Caco-2 (cell line): ENCODE results near the gene MIEF2. TPM values are rescaled to one million over a fixed set of nuclear protein-coding genes. Genes with fewer than 3 reads are reported as not detected.
"Not testable (repeated sequence)": the region's sequence is repeated elsewhere in the genome, so short reads cannot be mapped to it uniquely, and the experiment has no call there.

Experiments used
- Bru-seq: library from RNA; stranded (reverse); fragments of 400-500 nt; gene quantifications from one replicate; lab custom pipeline; 2021; lab: Mats Ljungman, UMichigan
- BruChase-seq, 2 experiments: library from RNA; stranded (reverse); fragments of 400-500 nt; gene quantifications; one replicate each; lab custom pipeline; 2021; lab: Mats Ljungman, UMichigan
- BruUV-seq: library from RNA; stranded (reverse); fragments of 400-500 nt; replicated peaks from 2 replicates; lab custom pipeline; 2021; lab: Mats Ljungman, UMichigan
- CTCF ChIA-PET: fragments of 300-600 bp; sonication (Branson Sonifier 250); formaldehyde crosslinking; loops from one replicate; lab custom pipeline; 2022; ENCODE audit warnings: antibody characterized with exemption; lab: Charles Lee
- POLR2A ChIA-PET: fragments of 300-600 bp; sonication (Branson Sonifier 250); formaldehyde crosslinking; loops from one replicate; lab custom pipeline; 2022; ENCODE audit warnings: antibody characterized with exemption; lab: Charles Lee
- DNase-seq, 2 experiments: peaks; one replicate each; pipeline versions ENCODE4 v3.0.0 to v3.0.0-alpha.2; 2020 to 2022
- H3K27me3 ChIP-seq: replicated peaks from 2 replicates; pipeline ENCODE4 v1.6.0; 2011; ENCODE audit warnings: low read length; ENCODE audit not compliant: control insufficient read depth, insufficient read depth
- H3K36me3 ChIP-seq: 2 replicates; pipeline ENCODE4 v1.5.1; 2011; ENCODE audit warnings: low read length; ENCODE audit not compliant: control insufficient read depth, insufficient read depth
- H3K4me1 ChIP-seq: fragments of 250-450 bp; sonication (Bioruptor Pico); 2 replicates; pipeline ENCODE4 v1.5.1; 2020; ENCODE audit warnings: mild to moderate bottlenecking
- H3K4me3 ChIP-seq: 2 replicates; pipeline ENCODE4 v1.5.1; 2011; ENCODE audit warnings: low read depth, mild to moderate bottlenecking, control low read depth, low read length
- H3K9me3 ChIP-seq: fragments of 250-450 bp; sonication (Bioruptor Pico); 2 replicates; pipeline ENCODE4 v1.5.1; 2020; ENCODE audit warnings: mild to moderate bottlenecking, moderate library complexity
- H3K27ac Mint-ChIP-seq: one replicate; pipeline ENCODE4 v1.8.0; 2022; ENCODE audit warnings: mixed read lengths; ENCODE audit not compliant: unreplicated experiment
- H3K27me3 Mint-ChIP-seq: one replicate; pipeline ENCODE4 v1.8.0; 2022; ENCODE audit warnings: mixed read lengths; ENCODE audit not compliant: insufficient read depth, unreplicated experiment
- H3K36me3 Mint-ChIP-seq: one replicate; pipeline ENCODE4 v1.8.0; 2022; ENCODE audit warnings: mild to moderate bottlenecking, mixed read lengths; ENCODE audit not compliant: insufficient read depth, unreplicated experiment
- H3K4me1 Mint-ChIP-seq: one replicate; pipeline ENCODE4 v1.8.0; 2022; ENCODE audit warnings: low read depth, mixed read lengths; ENCODE audit not compliant: unreplicated experiment
- H3K4me3 Mint-ChIP-seq: one replicate; pipeline ENCODE4 v1.8.0; 2022; ENCODE audit warnings: mild to moderate bottlenecking, moderate library complexity, mixed read lengths; ENCODE audit not compliant: unreplicated experiment
- H3K9me3 Mint-ChIP-seq: one replicate; pipeline ENCODE4 v1.8.0; 2022; ENCODE audit warnings: mixed read lengths; ENCODE audit not compliant: unreplicated experiment
- intact Hi-C: fragments of 100-400 bp; cut with micrococcal nuclease; formaldehyde crosslinking; loops from one replicate; pipeline ENCODE4 v1.10.0; 2022; ENCODE audit not compliant: unreplicated experiment
- long read RNA-seq: library from polyadenylated mRNA; stranded (forward); transcript quantifications from one replicate; pipeline ENCODE4 v2.0.0, GENCODE V29; 2022
- total RNA-seq: library from RNA; stranded (reverse); gene quantifications from 2 replicates; pipeline ENCODE4 v1.2.3, GENCODE V29; 2022
- TF ChIP-seq, protein P1 (sequence below), 2 experiments: fragments of 200-600 bp in 1 of 2; IDR thresholded peaks; 1 replicate in 1 of 2; 2 replicates in 1 of 2; pipeline versions ENCODE4 v1.5.1 to v1.8.0; 2011 to 2022; ENCODE audit warnings: antibody characterized with exemption in 1 of 2, control low read depth in 1 of 2, inconsistent platforms in 1 of 2, low read depth in 1 of 2, low read length in 1 of 2, mild to moderate bottlenecking in 1 of 2, moderate library complexity in 1 of 2; ENCODE audit not compliant: insufficient read depth in 1 of 2, severe bottlenecking in 1 of 2, unreplicated experiment in 1 of 2

MIEF2 gene, protein sequence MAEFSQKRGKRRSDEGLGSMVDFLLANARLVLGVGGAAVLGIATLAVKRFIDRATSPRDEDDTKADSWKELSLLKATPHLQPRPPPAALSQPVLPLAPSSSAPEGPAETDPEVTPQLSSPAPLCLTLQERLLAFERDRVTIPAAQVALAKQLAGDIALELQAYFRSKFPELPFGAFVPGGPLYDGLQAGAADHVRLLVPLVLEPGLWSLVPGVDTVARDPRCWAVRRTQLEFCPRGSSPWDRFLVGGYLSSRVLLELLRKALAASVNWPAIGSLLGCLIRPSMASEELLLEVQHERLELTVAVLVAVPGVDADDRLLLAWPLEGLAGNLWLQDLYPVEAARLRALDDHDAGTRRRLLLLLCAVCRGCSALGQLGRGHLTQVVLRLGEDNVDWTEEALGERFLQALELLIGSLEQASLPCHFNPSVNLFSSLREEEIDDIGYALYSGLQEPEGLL
- 22.3 and 22.8 TPM in 2 replicates for total RNA-seq
- Bru-seq, nascent RNA = percentile 63 among the genes with signal in this experiment
- BruChase-seq, experiment 1, labeled RNA remaining after a 2-hour chase = percentile 72 among the genes with signal in this experiment
- percentile 58 among the genes with signal in this experiment for BruChase-seq, experiment 2, labeled RNA remaining after a 6-hour chase
- long read RNA-seq, transcript MIEF2-201 (4 exons, 3,364 nt) = major isoform, 27 of 39 reads
- long read RNA-seq, partial matches to known transcripts = 0 of 39 reads
- long read RNA-seq, other reads (novel, unspliced or antisense) = 8 of 39 reads

DNA sequence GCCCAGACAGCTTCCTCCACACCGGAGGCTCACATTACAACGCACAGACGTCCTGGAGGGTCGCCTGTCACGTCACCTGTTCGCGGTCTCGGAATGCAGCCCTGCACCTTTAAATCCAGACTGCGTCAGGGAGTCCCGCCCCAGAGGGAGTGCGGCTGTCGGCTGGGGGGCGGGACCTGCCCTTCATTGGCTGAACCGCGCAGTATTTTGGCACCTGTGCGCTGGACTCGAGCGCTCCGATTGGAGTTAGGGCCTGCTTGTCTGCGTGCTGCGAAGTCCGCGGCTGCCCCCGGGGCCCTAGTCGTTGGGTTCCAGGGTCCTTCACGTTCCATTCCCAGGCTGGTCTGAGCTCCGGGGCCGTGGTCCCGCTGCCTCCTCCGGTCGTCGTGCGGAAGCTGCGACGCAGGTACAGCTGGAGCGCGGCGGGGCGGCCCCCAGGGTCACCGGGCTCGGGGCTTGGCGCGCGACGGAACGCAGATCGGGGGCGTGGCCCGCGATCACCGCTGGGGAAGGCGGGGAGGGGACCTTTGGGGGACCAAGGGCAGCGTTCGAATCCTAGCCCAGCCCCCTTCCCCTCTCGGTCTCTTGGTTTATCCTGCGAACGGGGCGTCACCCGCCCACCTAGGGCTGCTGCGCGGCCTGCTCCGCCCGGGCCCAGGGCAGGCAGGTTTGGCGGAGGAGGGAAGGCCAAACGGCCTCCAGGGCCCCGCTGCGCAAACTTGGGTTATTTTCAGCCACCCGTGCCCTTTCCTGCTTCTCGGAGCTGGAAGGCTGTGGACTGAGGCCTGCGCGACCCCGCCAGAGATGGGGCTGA, at the start of gene MIEF2:
Gene MIEF2, plus strand, starts transcription at position 331 of the 814 bp plus-strand sequence. CDS start 2,059 bp downstream, outside the sequence.
- H3K36me3 Mint-ChIP-seq = peaks cover 42% of the 10 kb centered on the region
- H3K27me3 Mint-ChIP-seq = no peaks in the 10 kb centered on the region
- Histone ChIP-seq H3K36me3 (peaks cover under 1% of the 10 kb centered on the region; the same call in 1 of the 2 replicates), H3K9me3 (no peaks in the 10 kb centered on the region), H3K4me3 (peak within 1 kb of the TSS; percentile 87), H3K4me1 (peaks cover 31% of the 10 kb centered on the region), H3K27me3 (no peaks in the 10 kb centered on the region)
- ChIA-PET POLR2A (interaction anchor here (0.6 to 1.3 kb wide), 3 partner anchors 9 to 54 kb away, joined by 3 to 5 read pairs (median 3); partner anchors contain the start of gene TOP3A), CTCF (interaction anchor here (0.5 kb wide), 1 partner anchor 21 kb away, joined by 9 read pairs; no protein-coding TSS in a partner anchor)
- peaks cover 4% of the 10 kb centered on the region for H3K4me1 Mint-ChIP-seq
- intact Hi-C loops = loop anchor here (1.0 kb wide), 1 partner anchor 55 kb away; the partner anchor contains the start of gene SMCR8
- no peaks in the 10 kb centered on the region for H3K9me3 Mint-ChIP-seq
- BruUV-seq = TSS peak; percentile 54
- H3K27ac Mint-ChIP-seq = peak within 1 kb of the TSS; percentile 96
- peak; percentile 97 to 98 for DNase-seq
- TF ChIP-seq, protein P1, sequence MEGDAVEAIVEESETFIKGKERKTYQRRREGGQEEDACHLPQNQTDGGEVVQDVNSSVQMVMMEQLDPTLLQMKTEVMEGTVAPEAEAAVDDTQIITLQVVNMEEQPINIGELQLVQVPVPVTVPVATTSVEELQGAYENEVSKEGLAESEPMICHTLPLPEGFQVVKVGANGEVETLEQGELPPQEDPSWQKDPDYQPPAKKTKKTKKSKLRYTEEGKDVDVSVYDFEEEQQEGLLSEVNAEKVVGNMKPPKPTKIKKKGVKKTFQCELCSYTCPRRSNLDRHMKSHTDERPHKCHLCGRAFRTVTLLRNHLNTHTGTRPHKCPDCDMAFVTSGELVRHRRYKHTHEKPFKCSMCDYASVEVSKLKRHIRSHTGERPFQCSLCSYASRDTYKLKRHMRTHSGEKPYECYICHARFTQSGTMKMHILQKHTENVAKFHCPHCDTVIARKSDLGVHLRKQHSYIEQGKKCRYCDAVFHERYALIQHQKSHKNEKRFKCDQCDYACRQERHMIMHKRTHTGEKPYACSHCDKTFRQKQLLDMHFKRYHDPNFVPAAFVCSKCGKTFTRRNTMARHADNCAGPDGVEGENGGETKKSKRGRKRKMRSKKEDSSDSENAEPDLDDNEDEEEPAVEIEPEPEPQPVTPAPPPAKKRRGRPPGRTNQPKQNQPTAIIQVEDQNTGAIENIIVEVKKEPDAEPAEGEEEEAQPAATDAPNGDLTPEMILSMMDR (IDR thresholded peaks at IDR 0.05; ENCODE audit: insufficient read depth in 1 of 2, low read depth in 1 of 2, low read length in 1 of 2, severe bottlenecking in 1 of 2, unreplicated experiment in 1 of 2) = no peak
- peak within 1 kb of the TSS; percentile 80 for H3K4me3 Mint-ChIP-seq

DNA sequence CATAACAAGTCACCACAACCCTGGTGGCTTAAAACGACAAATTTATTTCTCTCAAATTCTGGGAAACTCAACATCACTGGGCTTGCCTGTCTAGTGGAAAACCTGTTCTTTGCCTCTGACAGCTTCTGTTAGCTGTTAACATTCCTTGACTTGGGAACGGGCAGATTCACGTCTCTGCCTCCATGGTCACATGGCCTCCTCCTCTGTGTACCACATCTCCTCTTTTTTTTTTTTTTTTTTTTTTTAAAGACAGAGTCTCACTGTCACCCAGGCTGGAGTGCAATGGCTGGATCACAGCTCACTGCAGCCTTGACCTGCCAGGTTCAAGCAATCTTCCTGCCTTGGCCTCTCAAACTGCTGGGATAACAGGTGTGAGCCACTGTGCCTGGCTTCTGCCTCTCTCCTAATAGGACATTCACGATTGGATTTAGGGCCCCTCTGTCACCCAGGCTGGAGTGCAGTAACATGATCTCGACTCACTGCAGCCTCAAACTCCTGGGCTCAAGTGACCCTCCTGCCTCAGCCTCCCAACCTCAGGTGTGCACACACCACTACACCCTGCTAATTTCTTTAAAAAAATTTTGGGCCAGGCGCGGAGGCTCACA, 46.7 kb upstream of the MIEF2 start:
- Mint-ChIP-seq H3K4me3 (no peak overlapping the region), H3K4me1 (no peaks in the 10 kb centered on the region), H3K36me3 (peaks cover 24% of the 10 kb centered on the region), H3K27ac (no peak overlapping the region), H3K9me3 (no peaks in the 10 kb centered on the region), H3K27me3 (no peaks in the 10 kb centered on the region)
- no peaks in the 10 kb centered on the region for H3K4me1 ChIP-seq
- POLR2A ChIA-PET = no interaction called here
- no peaks in the 10 kb centered on the region for H3K27me3 ChIP-seq
- H3K36me3 ChIP-seq = no peaks in the 10 kb centered on the region; the same call in 1 of the 2 replicates
- intact Hi-C loops = loop anchor here (2.0 kb wide), 1 partner anchor 17 kb away; no protein-coding TSS in a partner anchor
- DNase-seq = no peak
- H3K4me3 ChIP-seq = no peak overlapping the region
- TF ChIP-seq, protein P1 (IDR thresholded peaks at IDR 0.05; ENCODE audit: insufficient read depth in 1 of 2, low read depth in 1 of 2, low read length in 1 of 2, severe bottlenecking in 1 of 2, unreplicated experiment in 1 of 2) = no peak
- no TSS peak for BruUV-seq
- CTCF ChIA-PET = interaction anchor here (0.7 kb wide), 1 partner anchor 1366 kb away, joined by 4 read pairs; no protein-coding TSS in a partner anchor
- H3K9me3 ChIP-seq = no peaks in the 10 kb centered on the region

DNA sequence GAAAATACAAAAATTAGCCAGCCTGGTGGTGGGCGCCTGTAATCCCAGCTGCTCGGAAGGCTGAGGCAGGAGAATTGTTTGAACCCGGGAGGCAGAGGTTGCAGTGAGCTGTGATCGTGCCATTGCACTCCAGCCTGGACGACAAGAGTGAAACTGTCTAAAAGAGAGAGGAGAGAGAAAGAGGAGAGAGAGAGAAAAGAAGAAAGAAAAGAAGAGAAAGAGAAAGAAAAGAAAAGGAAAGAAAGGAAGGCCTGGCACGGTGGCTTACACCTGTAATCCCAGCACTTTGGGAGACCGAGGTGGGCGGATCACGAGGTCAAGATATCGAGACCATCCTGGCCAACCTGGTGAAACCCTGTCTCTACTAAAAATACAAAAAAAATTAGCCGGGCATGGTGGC, 43.6 kb upstream of the MIEF2 start:
- H3K36me3 ChIP-seq, DNase-seq, H3K9me3 Mint-ChIP-seq, POLR2A ChIA-PET, H3K4me1 ChIP-seq, H3K4me1 Mint-ChIP-seq, H3K27me3 ChIP-seq, H3K9me3 ChIP-seq, H3K27me3 Mint-ChIP-seq, intact Hi-C loops, H3K4me3 ChIP-seq, H3K36me3 Mint-ChIP-seq, H3K4me3 Mint-ChIP-seq, H3K27ac Mint-ChIP-seq, BruUV-seq: not testable (repeated sequence)
- CTCF ChIA-PET = interaction anchor here (0.7 to 1.0 kb wide), 2 partner anchors 27 to 100 kb away, joined by 3 to 4 read pairs; no protein-coding TSS in a partner anchor
